ENCODE measurements around the gene GABPB1. TPM values are rescaled to one million over a fixed set of nuclear protein-coding genes. Genes with fewer than 3 reads are reported as not detected.

GABPB1 gene
- total RNA-seq, 1 donor from 2014 or later = 15.9 TPM

DNA sequence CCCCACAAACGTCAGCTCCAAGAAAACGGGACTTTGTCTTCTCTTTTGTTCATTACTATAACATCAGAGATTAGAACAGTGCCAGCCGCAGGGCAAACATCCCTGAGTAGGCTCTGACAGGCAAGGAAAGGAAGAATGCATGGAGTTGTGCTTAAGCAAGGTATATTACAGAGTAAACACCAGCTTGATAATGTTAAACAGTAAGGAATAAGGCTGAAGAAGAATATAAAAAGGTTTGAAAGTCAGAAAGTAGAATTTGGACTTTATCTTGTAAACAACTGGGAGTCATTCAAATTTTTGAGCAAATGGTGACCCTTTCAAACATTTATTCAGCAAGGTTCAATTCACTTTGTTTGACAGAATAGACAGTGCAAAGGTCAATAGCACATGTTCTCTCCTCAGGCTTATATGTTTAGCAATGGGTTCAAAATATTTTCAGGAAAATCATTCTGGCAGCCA lies 11.0 kb downstream of the GABPB1 start:
- Mint-ChIP-seq H3K27me3 (ENCODE audit: unreplicated experiment) (no peaks in the 10 kb centered on the region), H3K4me1 (ENCODE audit: unreplicated experiment) (peaks cover 1% of the 10 kb centered on the region), H3K27ac (ENCODE audit: unreplicated experiment) (no peak overlapping the region)

DNA sequence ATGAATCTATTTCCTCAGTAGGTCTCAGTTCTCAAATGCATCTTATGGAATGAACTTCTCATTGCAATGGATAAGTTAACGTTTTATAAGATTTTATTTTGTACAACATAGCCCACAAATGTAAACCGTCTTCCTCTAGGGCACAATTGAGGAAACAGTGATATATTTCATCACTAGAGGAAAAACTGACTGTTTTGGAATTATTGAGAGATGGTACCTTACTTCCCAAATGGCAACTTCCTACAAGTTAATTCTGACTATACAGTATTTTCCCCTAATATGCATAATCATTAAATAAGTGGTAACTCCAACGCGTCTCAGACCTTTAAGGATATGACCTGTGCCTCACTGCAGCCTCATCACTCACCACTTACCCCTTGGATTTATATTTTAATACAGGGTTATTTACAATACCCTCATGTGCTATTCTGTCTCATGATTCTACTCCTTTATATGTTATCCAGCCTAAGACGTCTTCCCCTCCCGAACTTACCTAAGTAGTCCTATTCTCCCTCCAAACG lies 13.3 kb downstream of the GABPB1 start:
- no peaks in the 10 kb centered on the region for H3K9me3 Mint-ChIP-seq (ENCODE audit: unreplicated experiment)
- no peak for DNase-seq (ENCODE audit: extremely low spot score, unreplicated experiment)
- TF ChIP-seq, protein P1, sequence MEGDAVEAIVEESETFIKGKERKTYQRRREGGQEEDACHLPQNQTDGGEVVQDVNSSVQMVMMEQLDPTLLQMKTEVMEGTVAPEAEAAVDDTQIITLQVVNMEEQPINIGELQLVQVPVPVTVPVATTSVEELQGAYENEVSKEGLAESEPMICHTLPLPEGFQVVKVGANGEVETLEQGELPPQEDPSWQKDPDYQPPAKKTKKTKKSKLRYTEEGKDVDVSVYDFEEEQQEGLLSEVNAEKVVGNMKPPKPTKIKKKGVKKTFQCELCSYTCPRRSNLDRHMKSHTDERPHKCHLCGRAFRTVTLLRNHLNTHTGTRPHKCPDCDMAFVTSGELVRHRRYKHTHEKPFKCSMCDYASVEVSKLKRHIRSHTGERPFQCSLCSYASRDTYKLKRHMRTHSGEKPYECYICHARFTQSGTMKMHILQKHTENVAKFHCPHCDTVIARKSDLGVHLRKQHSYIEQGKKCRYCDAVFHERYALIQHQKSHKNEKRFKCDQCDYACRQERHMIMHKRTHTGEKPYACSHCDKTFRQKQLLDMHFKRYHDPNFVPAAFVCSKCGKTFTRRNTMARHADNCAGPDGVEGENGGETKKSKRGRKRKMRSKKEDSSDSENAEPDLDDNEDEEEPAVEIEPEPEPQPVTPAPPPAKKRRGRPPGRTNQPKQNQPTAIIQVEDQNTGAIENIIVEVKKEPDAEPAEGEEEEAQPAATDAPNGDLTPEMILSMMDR (IDR thresholded peaks at IDR 0.05) = no peak

More for the DNA sequence above, 11.0 kb downstream of the GABPB1 start:
- Mint-ChIP-seq H3K36me3 (ENCODE audit: unreplicated experiment) (no peaks in the 10 kb centered on the region), H3K9me3 (ENCODE audit: unreplicated experiment) (no peaks in the 10 kb centered on the region), H3K4me3 (ENCODE audit: unreplicated experiment) (no peak overlapping the region)
- TF ChIP-seq, protein P1 (IDR thresholded peaks at IDR 0.05) = no peak
- DNase-seq (ENCODE audit: extremely low spot score, unreplicated experiment) = no peak

DNA sequence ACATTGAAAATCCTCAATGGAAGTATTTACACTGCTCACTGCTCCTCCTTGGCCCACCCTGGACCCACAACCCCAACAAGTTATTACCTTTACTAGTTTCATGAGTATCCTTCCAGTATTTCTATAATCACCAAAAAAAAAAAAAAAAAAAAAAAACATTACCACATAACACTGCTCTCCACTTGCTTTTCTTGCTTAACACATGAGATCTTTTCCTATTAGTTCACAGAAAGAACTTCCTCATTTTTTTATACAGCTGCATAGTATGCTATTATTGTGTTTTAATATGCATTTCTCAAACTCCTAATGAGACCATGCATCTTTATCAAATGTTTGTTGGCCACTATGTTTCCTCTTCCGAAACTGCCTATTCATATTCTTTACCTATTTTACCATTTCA lies 14.6 kb downstream of the GABPB1 start:
- DNase-seq (ENCODE audit: extremely low spot score, unreplicated experiment) = no peak
- Mint-ChIP-seq H3K27ac (ENCODE audit: unreplicated experiment) (no peak overlapping the region), H3K4me3 (ENCODE audit: unreplicated experiment) (no peak overlapping the region), H3K4me1 (ENCODE audit: unreplicated experiment) (no peaks in the 10 kb centered on the region), H3K36me3 (ENCODE audit: unreplicated experiment) (no peaks in the 10 kb centered on the region), H3K9me3 (ENCODE audit: unreplicated experiment) (no peaks in the 10 kb centered on the region), H3K27me3 (ENCODE audit: unreplicated experiment) (no peaks in the 10 kb centered on the region)
- TF ChIP-seq, protein P1 (IDR thresholded peaks at IDR 0.05) = no peak

More for the DNA sequence above, 13.3 kb downstream of the GABPB1 start:
- H3K4me3 Mint-ChIP-seq (ENCODE audit: unreplicated experiment) = no peak overlapping the region
- H3K27me3 Mint-ChIP-seq (ENCODE audit: unreplicated experiment) = no peaks in the 10 kb centered on the region
- no peaks in the 10 kb centered on the region for H3K4me1 Mint-ChIP-seq (ENCODE audit: unreplicated experiment)
- H3K36me3 Mint-ChIP-seq (ENCODE audit: unreplicated experiment) = no peaks in the 10 kb centered on the region
- H3K27ac Mint-ChIP-seq (ENCODE audit: unreplicated experiment) = no peak overlapping the region

DNA sequence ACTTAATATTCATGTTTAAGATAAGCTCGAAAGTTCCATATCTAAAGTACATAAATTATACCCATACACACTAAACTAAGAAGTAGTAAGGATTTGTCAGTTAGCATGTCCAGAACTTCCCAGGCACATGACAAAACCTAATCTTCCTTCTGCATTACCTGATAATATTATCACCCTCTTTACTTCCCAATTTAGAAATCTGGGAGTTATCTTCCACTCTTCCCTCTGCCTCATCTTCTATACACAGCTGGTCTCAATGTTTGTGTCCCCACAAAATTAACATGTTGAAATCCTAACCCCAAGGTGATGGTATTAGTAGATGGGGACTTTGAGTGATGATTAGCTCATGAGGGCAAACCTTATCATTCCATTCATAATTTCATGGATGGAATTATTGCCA lies 15.3 kb downstream of the GABPB1 start:
- TF ChIP-seq, protein P1 (IDR thresholded peaks at IDR 0.05) = no peak
- no peaks in the 10 kb centered on the region for H3K9me3 Mint-ChIP-seq (ENCODE audit: unreplicated experiment)
- no peak overlapping the region for H3K27ac Mint-ChIP-seq (ENCODE audit: unreplicated experiment)
- no peaks in the 10 kb centered on the region for H3K27me3 Mint-ChIP-seq (ENCODE audit: unreplicated experiment)
- H3K36me3 Mint-ChIP-seq (ENCODE audit: unreplicated experiment) = no peaks in the 10 kb centered on the region
- no peak for DNase-seq (ENCODE audit: extremely low spot score, unreplicated experiment)
- H3K4me3 Mint-ChIP-seq (ENCODE audit: unreplicated experiment) = no peak overlapping the region
- H3K4me1 Mint-ChIP-seq (ENCODE audit: unreplicated experiment) = no peaks in the 10 kb centered on the region

DNA sequence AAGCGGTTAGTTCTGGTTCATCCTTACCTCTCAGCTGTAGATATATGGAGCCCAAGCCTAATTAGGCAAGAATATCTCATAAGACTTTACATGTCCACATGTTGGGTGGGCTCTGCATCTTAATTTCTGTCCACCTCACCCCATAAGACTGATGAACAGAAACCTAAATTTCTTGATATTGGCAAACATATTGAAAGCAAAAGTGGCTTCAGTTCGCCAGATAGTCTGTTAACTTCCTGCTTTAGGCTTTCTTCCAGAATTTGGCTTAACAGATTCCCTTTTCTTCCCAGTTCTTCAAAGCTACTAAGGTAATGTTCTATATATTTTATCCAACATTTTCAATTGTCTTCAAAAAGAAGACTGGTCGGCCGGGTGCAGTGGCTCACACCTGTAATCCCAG lies 19.7 kb downstream of the GABPB1 start:
- H3K27me3 Mint-ChIP-seq (ENCODE audit: unreplicated experiment) = no peaks in the 10 kb centered on the region
- no peaks in the 10 kb centered on the region for H3K9me3 Mint-ChIP-seq (ENCODE audit: unreplicated experiment)
- H3K27ac Mint-ChIP-seq (ENCODE audit: unreplicated experiment) = no peak overlapping the region
- DNase-seq (ENCODE audit: extremely low spot score, unreplicated experiment) = no peak
- TF ChIP-seq, protein P1 (IDR thresholded peaks at IDR 0.05) = no peak
- no peaks in the 10 kb centered on the region for H3K4me1 Mint-ChIP-seq (ENCODE audit: unreplicated experiment)
- no peaks in the 10 kb centered on the region for H3K36me3 Mint-ChIP-seq (ENCODE audit: unreplicated experiment)
- no peak overlapping the region for H3K4me3 Mint-ChIP-seq (ENCODE audit: unreplicated experiment)
